BLaER1 (cell line): Measurements from ENCODE around the gene RPS19.

Source experiments
- H3K27ac ChIP-seq: shearing (Covaris generic); formaldehyde crosslinking; 2 replicates; pipeline ENCODE4 v1.8.1; 2022
- H3K27me3 ChIP-seq: shearing (Covaris generic); formaldehyde crosslinking; 2 replicates; pipeline ENCODE4 v1.8.1; 2022
- H3K36me3 ChIP-seq: shearing (Covaris generic); formaldehyde crosslinking; 2 replicates; pipeline ENCODE4 v1.8.1; 2022
- H3K4me1 ChIP-seq: shearing (Covaris generic); formaldehyde crosslinking; 2 replicates; pipeline ENCODE4 v1.8.1; 2022
- H3K4me2 ChIP-seq: shearing (Covaris generic); formaldehyde crosslinking; 2 replicates; pipeline ENCODE4 v1.8.1; 2022
- H3K4me3 ChIP-seq: shearing (Covaris generic); formaldehyde crosslinking; 2 replicates; pipeline ENCODE4 v1.8.1; 2022
- H3K9ac ChIP-seq: shearing (Covaris generic); formaldehyde crosslinking; 2 replicates; pipeline ENCODE4 v1.8.1; 2022
- H3K9me3 ChIP-seq: shearing (Covaris generic); formaldehyde crosslinking; 2 replicates; pipeline ENCODE4 v1.8.1; 2022
- H4K20me1 ChIP-seq: shearing (Covaris generic); formaldehyde crosslinking; 2 replicates; pipeline ENCODE4 v1.8.1; 2022
- Cebpa-rat ChIP-seq: shearing (Covaris generic); IDR thresholded peaks from 2 replicates; pipeline ENCODE4 v1.8.1; 2022

Gene RPS19

DNA sequence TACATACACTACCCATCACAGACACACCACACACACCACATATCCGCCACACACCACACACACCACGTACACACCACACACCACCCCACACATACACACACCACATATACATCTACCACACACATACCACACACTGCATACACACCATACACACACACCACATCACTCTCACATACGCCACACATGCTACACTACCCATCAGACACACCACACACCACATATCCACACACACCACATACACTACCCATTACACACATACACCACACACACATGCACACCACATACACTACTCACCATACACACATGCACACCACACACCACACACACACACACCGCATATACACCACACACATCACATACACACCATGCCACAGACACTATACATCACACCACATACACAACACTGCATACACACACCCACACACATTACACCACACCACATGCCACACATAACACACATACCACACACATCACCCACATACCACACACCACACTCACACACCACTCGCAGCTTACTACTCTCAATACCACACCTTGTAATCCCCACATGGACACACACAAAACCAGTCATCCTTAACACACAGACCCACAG is 58.7 kb downstream of the RPS19 start:
- Histone ChIP-seq H4K20me1 (peaks cover 11% of the 10 kb centered on the region), H3K4me3 (no peak overlapping the region), H3K4me2 (no peak overlapping the region), H3K4me1 (peaks cover 29% of the 10 kb centered on the region), H3K27ac (no peak overlapping the region), H3K27me3 (peaks cover 74% of the 10 kb centered on the region), H3K36me3 (no peaks in the 10 kb centered on the region), H3K9ac (no peak overlapping the region), H3K9me3 (no peaks in the 10 kb centered on the region)
- no peak for TF ChIP-seq Cebpa-rat

DNA sequence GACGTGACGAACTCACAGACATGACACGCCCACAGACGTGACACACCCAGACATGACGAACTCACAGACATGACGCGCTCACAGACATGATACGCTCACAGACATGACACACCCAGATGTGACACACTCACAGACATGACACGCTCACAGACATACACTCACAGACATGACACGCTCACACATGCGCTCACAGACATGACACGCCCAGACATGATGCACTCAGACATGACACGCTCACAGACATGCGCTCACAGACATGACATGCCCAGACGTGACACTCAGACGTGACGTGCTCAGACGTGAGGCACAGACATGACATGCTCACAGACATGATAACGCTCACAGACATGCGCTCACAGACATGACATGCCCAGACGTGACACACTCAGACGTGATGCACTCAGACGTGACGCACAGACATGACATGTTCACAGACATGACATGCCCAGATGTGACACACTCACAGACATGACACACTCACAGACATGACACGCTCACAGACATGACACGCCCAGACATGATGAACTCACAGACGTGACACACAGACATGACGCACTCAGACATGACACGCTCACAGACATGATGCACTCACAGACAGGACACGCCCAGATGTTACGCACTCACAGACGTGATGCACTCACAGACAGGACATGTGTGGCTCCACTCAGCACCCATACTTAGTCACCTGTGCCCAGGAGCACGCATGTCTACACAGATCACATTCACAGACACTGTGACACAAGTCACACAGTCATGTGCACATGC is 60.1 kb downstream of the RPS19 start:
- TF ChIP-seq Cebpa-rat = no peak
- H3K36me3 ChIP-seq = no peaks in the 10 kb centered on the region
- no peaks in the 10 kb centered on the region for H3K9me3 ChIP-seq
- H4K20me1 ChIP-seq = peaks cover 6% of the 10 kb centered on the region; the same call in 1 of the 2 replicates
- H3K27me3 ChIP-seq = peaks cover 73% of the 10 kb centered on the region
- peak overlapping the region; percentile 90 for H3K4me2 ChIP-seq
- no peak overlapping the region for H3K27ac ChIP-seq
- H3K4me1 ChIP-seq = peaks cover 28% of the 10 kb centered on the region
- no peak overlapping the region for H3K4me3 ChIP-seq
- H3K9ac ChIP-seq = no peak overlapping the region

DNA sequence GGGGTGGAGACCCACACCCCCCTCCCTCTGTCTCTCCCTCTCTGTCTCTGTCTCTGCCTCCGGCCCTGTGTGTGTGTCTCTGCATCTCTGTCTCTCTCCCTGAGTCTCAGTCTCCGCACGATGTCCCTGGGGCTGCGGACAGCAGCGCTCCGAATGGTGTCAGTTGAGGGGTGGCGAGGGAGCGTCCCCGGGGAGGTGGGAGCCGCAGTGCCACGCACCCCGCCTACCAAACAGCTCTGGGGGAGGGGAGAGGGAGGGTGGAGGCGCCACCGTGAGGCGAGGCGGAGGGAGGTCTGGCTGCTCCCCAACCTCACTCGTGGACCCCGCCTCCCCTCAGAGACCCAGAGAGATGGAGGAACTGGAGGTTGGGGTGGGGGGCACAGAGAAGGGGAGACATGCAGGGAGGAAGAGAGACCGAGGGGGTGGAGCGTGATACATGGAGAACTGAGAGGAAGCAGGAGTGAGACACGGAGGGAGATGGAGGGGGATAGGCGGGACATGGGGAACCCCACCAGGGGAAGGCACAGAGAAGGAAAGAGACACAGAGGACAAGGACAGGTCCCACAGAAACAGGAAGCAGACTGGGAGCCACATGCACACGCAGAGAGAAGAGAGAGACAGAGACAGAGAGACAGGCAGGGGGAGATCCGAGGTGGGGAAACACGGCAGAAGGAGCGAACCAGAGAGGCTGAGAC is 61.0 kb downstream of the RPS19 start:
- TF ChIP-seq Cebpa-rat = no peak

DNA sequence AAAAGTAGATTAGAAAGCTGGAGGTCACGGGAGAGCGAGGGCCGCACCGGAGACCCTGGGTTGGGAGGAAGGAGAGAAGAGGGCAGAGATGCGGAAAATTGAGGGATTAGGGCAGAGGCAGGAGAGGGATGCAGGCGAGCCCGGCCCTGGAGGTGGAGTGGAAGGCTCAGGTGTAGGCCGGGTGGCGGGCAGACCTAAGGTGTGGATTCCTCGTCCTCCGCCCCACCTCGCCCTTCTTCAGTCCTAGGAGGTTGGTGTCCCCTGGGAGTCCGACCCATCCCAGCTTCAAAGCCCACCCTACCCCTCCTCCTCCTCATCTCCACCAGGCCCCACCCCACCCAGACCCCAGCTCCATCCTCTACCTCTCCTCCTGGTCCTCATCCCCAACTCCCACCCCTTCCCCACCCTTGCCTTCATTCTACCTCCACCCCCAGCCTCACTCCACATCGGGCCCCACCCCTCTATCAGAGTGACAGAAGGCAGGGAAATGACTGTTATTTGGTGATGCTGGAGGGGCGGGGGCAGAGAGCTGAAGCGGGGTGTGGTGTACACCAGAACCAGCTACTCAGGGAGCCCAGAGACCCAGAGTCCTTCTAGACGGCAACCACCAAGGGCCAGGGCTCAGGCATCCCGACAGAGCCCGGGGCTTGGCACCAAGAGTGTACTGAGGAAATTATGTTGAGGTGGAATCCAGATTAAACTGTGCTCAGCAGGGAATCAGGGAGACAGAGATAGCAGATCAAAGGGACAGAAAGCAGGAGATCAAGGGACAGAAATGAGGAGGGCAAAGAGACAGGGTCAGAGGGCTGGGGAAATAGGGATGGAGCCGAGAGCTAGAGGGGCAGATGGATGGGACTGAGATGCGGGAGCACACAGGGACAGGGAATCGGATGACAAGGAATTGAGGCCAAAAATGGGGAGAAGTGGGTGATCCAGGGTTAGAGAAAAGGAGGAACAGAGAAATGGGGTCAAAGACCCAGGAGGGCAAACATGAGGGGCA is 61.8 kb downstream of the RPS19 start:
- Histone ChIP-seq H3K4me1 (peaks cover 22% of the 10 kb centered on the region), H3K27ac (no peak overlapping the region), H3K4me2 (peak overlapping the region; percentile 90), H3K4me3 (peak overlapping the region; percentile 39; the same call in 1 of the 2 replicates), H3K27me3 (peaks cover 73% of the 10 kb centered on the region), H4K20me1 (peaks cover under 1% of the 10 kb centered on the region; the same call in 1 of the 2 replicates), H3K9me3 (no peaks in the 10 kb centered on the region), H3K36me3 (no peaks in the 10 kb centered on the region), H3K9ac (0 out of 2 replicates have a peak overlapping the region, but pooled peaks have one; percentile 29)
- no peak for TF ChIP-seq Cebpa-rat

More for the DNA sequence above, 61.0 kb downstream of the RPS19 start:
- H3K27ac ChIP-seq = no peak overlapping the region; the same call in 1 of the 2 replicates
- peak overlapping the region; percentile 90 for H3K4me2 ChIP-seq
- 0 out of 2 replicates have a peak overlapping the region, but pooled peaks have one; percentile 29 for H3K9ac ChIP-seq
- no peaks in the 10 kb centered on the region for H4K20me1 ChIP-seq
- peaks cover 22% of the 10 kb centered on the region for H3K4me1 ChIP-seq
- no peaks in the 10 kb centered on the region for H3K9me3 ChIP-seq
- H3K36me3 ChIP-seq = no peaks in the 10 kb centered on the region
- peaks cover 73% of the 10 kb centered on the region for H3K27me3 ChIP-seq
- peak overlapping the region; percentile 39; the same call in 1 of the 2 replicates for H3K4me3 ChIP-seq
